SH-SY5Y (cell line): ENCODE results near the gene ELMO1.

Source experiments
- GATA2 ChIP-seq: IDR thresholded peaks from 2 replicates; pipeline ENCODE4 v1.6.1; 2011; ENCODE audit warnings: mild to moderate bottlenecking, low read depth, low read length
- GATA3 ChIP-seq: IDR thresholded peaks from 2 replicates; pipeline ENCODE4 v1.6.1; 2011; ENCODE audit warnings: low read depth, mild to moderate bottlenecking, low read length, moderate library complexity

- TF ChIP-seq GATA3 (no peak), GATA2 (no peak)
Measured at GRCh38 chr7:37385787-37386186, 62.9 kb downstream of the ELMO1 start.
